GM12872 (cell line): ENCODE results near the gene RBM4B.

ENCODE experiments used
- CTCF ChIP-seq: IDR thresholded peaks from 3 replicates; pipeline ENCODE4 v1.5.1; 2011; ENCODE audit warnings: low read depth, mild to moderate bottlenecking, low read length, moderate library complexity; ENCODE audit not compliant: insufficient read depth

Gene RBM4B

DNA sequence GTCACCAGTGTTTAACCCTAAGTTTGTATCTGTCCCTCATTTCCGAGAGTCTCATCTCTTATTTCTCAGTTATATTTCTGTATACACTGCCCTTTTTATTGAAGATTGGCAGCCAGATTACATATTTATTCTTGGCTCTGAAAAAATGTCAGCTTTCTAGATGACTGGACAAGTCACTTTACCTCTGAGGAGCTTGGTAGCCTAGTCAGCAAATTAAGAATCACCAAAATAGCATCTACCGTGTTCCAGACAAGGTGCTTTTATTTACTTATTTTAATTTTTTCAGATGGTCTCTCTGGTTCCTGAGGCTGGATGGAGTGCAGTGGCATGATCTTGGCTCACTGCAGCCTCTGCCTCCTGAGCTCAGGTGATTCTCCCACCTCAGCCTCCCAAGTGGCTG, 44.7 kb downstream of the RBM4B start:
- TF ChIP-seq CTCF = no peak

DNA sequence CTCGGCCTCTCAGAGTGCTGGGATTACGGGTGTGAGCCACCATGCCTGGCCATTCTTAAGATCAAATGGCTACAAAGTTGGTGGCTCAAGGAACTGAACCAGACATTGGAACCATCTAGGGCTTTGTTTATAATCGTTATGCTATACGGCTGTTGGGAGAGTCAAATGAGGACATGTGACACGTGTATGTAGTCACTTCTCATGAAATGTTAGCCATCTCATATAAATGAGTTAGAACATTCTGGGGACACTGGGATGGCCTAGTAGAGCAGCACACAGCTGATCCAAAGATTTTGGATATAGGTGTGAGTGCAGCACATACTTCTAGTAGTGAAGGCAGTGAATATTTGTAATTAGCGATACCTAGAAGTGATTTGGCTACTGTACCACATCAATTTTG, 45.8 kb downstream of the RBM4B start:
- no peak for TF ChIP-seq CTCF

GRCh38 chr11:66629356-66629755, 48.3 kb downstream of the RBM4B start:
- TF ChIP-seq CTCF = no peak

DNA sequence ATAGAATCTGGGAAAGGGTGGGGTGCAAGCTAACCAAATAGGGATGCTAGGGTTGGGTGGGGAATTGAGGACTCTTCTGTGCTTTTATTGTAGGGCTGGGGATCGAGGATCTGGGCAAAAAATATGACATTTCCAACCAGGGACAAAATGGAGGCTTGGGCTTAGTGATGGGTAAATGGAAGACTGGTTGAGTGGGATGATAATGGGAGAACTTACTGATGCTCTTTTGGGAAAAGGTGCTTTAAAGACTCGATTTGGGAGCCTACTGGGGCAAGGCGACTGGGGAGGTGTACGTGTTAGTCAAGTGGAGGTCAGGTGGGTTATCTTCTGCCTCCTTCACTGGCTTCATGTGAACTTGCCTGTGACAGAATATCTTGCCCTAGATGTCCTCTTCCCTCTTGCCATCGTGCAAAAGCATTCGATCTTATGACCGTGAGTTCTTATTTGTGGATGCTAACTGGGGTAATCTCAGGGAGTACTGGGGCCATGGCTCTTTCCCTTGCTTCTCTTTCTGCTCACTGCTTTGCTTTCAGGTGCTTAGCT, 49.6 kb downstream of the RBM4B start:
- no peak for TF ChIP-seq CTCF

GRCh38 chr11:66626926-66627325, 50.8 kb downstream of the RBM4B start:
- TF ChIP-seq CTCF = no peak

GRCh38 chr11:66626382-66626781, 51.3 kb downstream of the RBM4B start:
- no peak for TF ChIP-seq CTCF

- no peak for TF ChIP-seq CTCF
Measured at GRCh38 chr11:66625752-66626149, 51.9 kb downstream of the RBM4B start.
